ENCODE measurements around the gene UBR4. TPM values are rescaled to one million over a fixed set of nuclear protein-coding genes. Genes with fewer than 3 reads are reported as not detected.

Gene UBR4
- total RNA-seq, 2 experiments from 2014 or later: 116 to 125 TPM

DNA sequence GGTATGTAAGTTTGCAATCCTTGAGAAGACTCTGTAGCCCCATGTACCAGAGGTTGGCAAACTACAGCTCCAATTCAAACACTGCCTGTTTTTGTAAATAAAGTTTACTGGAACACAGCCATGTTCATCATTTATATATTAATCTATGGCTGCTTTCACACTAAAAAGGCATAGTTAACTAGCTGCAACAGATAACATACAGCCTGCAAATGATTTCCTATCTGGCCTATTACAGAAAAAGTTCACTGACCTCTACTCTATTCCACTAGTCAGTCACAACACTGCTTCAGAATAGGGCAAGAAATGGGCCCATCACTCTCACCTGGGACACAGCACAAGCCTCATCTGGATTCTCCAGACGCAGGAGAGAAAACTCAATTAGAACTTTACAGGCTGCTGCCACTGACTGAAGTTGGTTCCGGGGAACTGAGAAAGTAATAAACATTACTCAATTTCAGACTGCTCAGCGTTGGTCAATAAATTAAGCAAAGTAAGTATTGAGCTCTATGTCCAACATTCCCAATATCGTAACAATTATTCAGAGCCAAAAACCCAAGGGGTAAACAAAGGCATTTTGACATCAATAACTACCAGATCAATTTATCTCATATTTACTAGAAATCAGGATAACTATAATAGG, 10.6 kb downstream of the UBR4 start:
- Mint-ChIP-seq H3K4me1 (ENCODE audit: low read depth) (peaks cover 21% of the 10 kb centered on the region), H3K27ac (no peak overlapping the region), H3K27me3 (no peaks in the 10 kb centered on the region), H3K36me3 (ENCODE audit: low read depth) (peaks cover 70% of the 10 kb centered on the region), H3K9me3 (no peaks in the 10 kb centered on the region), H3K4me3 (no peak overlapping the region)
- TF ChIP-seq, protein P1, sequence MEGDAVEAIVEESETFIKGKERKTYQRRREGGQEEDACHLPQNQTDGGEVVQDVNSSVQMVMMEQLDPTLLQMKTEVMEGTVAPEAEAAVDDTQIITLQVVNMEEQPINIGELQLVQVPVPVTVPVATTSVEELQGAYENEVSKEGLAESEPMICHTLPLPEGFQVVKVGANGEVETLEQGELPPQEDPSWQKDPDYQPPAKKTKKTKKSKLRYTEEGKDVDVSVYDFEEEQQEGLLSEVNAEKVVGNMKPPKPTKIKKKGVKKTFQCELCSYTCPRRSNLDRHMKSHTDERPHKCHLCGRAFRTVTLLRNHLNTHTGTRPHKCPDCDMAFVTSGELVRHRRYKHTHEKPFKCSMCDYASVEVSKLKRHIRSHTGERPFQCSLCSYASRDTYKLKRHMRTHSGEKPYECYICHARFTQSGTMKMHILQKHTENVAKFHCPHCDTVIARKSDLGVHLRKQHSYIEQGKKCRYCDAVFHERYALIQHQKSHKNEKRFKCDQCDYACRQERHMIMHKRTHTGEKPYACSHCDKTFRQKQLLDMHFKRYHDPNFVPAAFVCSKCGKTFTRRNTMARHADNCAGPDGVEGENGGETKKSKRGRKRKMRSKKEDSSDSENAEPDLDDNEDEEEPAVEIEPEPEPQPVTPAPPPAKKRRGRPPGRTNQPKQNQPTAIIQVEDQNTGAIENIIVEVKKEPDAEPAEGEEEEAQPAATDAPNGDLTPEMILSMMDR (IDR thresholded peaks at IDR 0.05): no peak
- no peaks in the 10 kb centered on the region for H3K9me3 ChIP-seq (ENCODE audit: control insufficient read depth in 1 of 2, insufficient read depth in 1 of 2, low read length in 2 of 2)
- no peak overlapping the region for H3K4me3 ChIP-seq (ENCODE audit: low read length)
- ChIA-PET CTCF (no interaction called here), POLR2A (no interaction called here)
- intact Hi-C loops (cut with DNase I, micrococcal nuclease): no loop called here
- peaks cover 6% of the 10 kb centered on the region for H3K4me1 ChIP-seq (ENCODE audit: insufficient read depth, low read length)
- no peak overlapping the region for H3K27ac ChIP-seq (ENCODE audit: low read depth in 1 of 2, low read length in 2 of 2)
- H3K27me3 ChIP-seq (ENCODE audit: control insufficient read depth in 1 of 2, insufficient read depth in 2 of 2, low read length in 2 of 2): no peaks in the 10 kb centered on the region
- no peak for DNase-seq
- ATAC-seq (ENCODE audit: poor library complexity): no peak
- H3K36me3 ChIP-seq (ENCODE audit: insufficient read depth, low read length): peaks cover 64% of the 10 kb centered on the region

DNA sequence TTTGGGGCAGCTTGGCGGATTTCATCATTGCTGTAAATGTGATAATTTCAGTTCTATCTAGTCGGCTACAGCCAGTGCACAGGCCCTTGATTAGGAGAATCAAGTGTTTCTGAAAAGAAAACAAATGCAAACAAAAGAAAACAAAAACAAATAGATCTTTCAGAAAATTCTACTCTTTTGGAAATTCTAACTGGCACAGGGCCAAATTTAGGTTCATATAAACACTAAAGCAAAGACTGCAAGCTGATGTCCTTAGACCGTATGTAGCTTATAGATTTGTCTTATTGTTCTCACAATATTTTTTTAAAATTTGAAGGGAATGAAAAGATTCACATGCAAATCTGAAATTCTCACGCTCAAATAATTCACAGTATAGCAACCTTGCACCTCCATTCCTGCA, 11.2 kb downstream of the UBR4 start:
- Histone ChIP-seq H3K36me3 (ENCODE audit: insufficient read depth, low read length) (peaks cover 70% of the 10 kb centered on the region), H3K27me3 (ENCODE audit: control insufficient read depth in 1 of 2, insufficient read depth in 2 of 2, low read length in 2 of 2) (no peaks in the 10 kb centered on the region), H3K4me3 (ENCODE audit: low read length) (no peak overlapping the region), H3K9me3 (ENCODE audit: control insufficient read depth in 1 of 2, insufficient read depth in 1 of 2, low read length in 2 of 2) (no peaks in the 10 kb centered on the region), H3K4me1 (ENCODE audit: insufficient read depth, low read length) (peaks cover 6% of the 10 kb centered on the region), H3K27ac (ENCODE audit: low read depth in 1 of 2, low read length in 2 of 2) (no peak overlapping the region)
- H3K36me3 Mint-ChIP-seq (ENCODE audit: low read depth): peaks cover 75% of the 10 kb centered on the region
- TF ChIP-seq, protein P1 (IDR thresholded peaks at IDR 0.05): no peak
- H3K27ac Mint-ChIP-seq: no peak overlapping the region
- CTCF ChIA-PET: no interaction called here
- H3K9me3 Mint-ChIP-seq: no peaks in the 10 kb centered on the region
- DNase-seq (no peak), ATAC-seq (ENCODE audit: poor library complexity) (no peak)
- no peaks in the 10 kb centered on the region for H3K27me3 Mint-ChIP-seq
- H3K4me3 Mint-ChIP-seq: no peak overlapping the region
- intact Hi-C loops (cut with DNase I, micrococcal nuclease): no loop called here
- H3K4me1 Mint-ChIP-seq (ENCODE audit: low read depth): peaks cover 14% of the 10 kb centered on the region
- POLR2A ChIA-PET: no interaction called here

DNA sequence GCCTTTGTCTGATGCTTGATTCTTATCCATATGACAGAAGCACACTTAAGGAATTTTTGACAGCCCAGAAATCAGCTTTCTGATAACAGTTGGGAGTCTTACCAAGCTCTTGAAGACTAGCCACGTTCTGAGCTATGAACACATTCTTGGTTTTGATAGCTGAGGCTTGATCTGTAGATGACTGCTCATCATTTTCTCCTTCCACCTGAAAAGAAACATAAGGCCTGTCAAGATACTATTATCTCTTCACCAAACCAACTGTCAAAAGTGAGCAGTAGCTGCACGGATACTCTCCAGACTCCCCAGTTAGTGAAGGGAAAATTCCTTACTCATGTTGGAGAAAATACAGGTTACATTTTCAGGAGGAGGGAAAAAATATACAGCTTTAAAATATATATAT, 12.2 kb downstream of the UBR4 start:
- DNase-seq (no peak), ATAC-seq (ENCODE audit: poor library complexity) (no peak)
- no peak overlapping the region for H3K4me3 Mint-ChIP-seq
- TF ChIP-seq, protein P1 (IDR thresholded peaks at IDR 0.05): no peak
- H3K4me1 Mint-ChIP-seq (ENCODE audit: low read depth): peaks cover 7% of the 10 kb centered on the region
- intact Hi-C loops (cut with DNase I, micrococcal nuclease): no loop called here
- Histone ChIP-seq H3K9me3 (ENCODE audit: control insufficient read depth in 1 of 2, insufficient read depth in 1 of 2, low read length in 2 of 2) (no peaks in the 10 kb centered on the region), H3K27ac (ENCODE audit: low read depth in 1 of 2, low read length in 2 of 2) (no peak overlapping the region), H3K4me3 (ENCODE audit: low read length) (no peak overlapping the region), H3K36me3 (ENCODE audit: insufficient read depth, low read length) (peaks cover 80% of the 10 kb centered on the region), H3K27me3 (ENCODE audit: control insufficient read depth in 1 of 2, insufficient read depth in 2 of 2, low read length in 2 of 2) (no peaks in the 10 kb centered on the region), H3K4me1 (ENCODE audit: insufficient read depth, low read length) (peaks cover 4% of the 10 kb centered on the region)
- peaks cover 85% of the 10 kb centered on the region for H3K36me3 Mint-ChIP-seq (ENCODE audit: low read depth)
- POLR2A ChIA-PET: no interaction called here
- no peaks in the 10 kb centered on the region for H3K9me3 Mint-ChIP-seq
- no peak overlapping the region for H3K27ac Mint-ChIP-seq
- CTCF ChIA-PET: interaction anchor here (1.0 kb wide), 1 partner anchor 9 kb away, joined by 4 read pairs; no protein-coding TSS in a partner anchor
- H3K27me3 Mint-ChIP-seq: no peaks in the 10 kb centered on the region

Measured in CD4-positive, alpha-beta T cell (primary cell).